Measurements from ENCODE around the gene OSER1.

DNA sequence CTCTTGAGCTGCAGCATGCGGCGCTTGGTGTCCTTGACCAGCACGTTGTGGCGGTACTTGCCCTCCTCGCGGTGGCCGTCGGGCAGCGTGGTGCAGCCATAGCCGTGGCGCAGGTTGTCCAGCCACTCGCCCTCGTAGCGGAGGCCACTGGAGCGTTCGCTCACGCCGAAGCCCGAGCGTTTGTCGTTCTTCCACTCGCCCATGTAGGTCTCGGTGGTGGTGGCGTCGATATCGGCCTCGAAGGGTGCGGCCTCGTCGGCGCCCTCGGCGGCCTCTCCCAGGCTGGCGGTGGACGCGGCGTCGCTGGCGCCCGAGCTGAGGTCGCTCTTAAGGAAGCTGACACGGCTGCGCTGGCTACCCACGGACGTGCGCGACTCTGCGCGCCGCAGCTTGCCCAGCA is 50.9 kb downstream of the OSER1 start:
- TF ChIP-seq CTCF (IDR thresholded peaks at IDR 0.05) (no peak), POLR2A (IDR thresholded peaks at IDR 0.05) (no peak)
